SU-DHL-6 (cell line): ENCODE data around the gene ABHD8.

Source experiments
- H2AFZ ChIP-seq: fragments of 200-600 bp; sonication (generic); 2 replicates; pipeline ENCODE4 v1.6.1; 2014; ENCODE audit warnings: low read depth, mild to moderate bottlenecking, moderate library complexity, mixed read lengths, antibody characterized with exemption, low read length; ENCODE audit not compliant: severe bottlenecking
- H3F3A ChIP-seq: fragments of 200-600 bp; shearing (Covaris generic); 2 replicates; pipeline ENCODE4 v1.6.0; 2016; ENCODE audit warnings: antibody characterized with exemption, mild to moderate bottlenecking; ENCODE audit not compliant: insufficient read depth
- H3K27ac ChIP-seq: fragments of 200-600 bp; sonication (generic); 2 replicates; pipeline ENCODE4 v1.5.1; 2016; ENCODE audit warnings: low read depth, mild to moderate bottlenecking, low read length, moderate library complexity, mixed read lengths
- H3K27me3 ChIP-seq: fragments of 200-600 bp; sonication (generic), shearing (Covaris generic); 2 replicates; pipeline ENCODE4 v1.6.0; 2014; ENCODE audit warnings: mild to moderate bottlenecking, low read length
- H3K36me3 ChIP-seq: fragments of 200-600 bp; sonication (generic); 2 replicates; pipeline ENCODE4 v1.6.1; 2014; ENCODE audit warnings: mild to moderate bottlenecking, low read length, mixed read lengths
- H3K4me2 ChIP-seq: fragments of 300-600, 200-600 bp; shearing (Covaris generic), sonication (generic); 2 replicates; pipeline ENCODE4 v1.6.0; 2014; ENCODE audit warnings: low read length, low read depth, mild to moderate bottlenecking; ENCODE audit not compliant: poor library complexity, severe bottlenecking
- H3K4me3 ChIP-seq: fragments of 200-600 bp; sonication (generic); 2 replicates; pipeline ENCODE4 v1.5.1; 2014; ENCODE audit warnings: antibody characterized with exemption, low read length, mild to moderate bottlenecking, mixed read lengths; ENCODE audit not compliant: insufficient read depth, poor library complexity, severe bottlenecking
- H3K79me2 ChIP-seq: fragments of 200-600 bp; sonication (generic); 2 replicates; pipeline ENCODE4 v1.6.1; 2014; ENCODE audit warnings: mild to moderate bottlenecking, low read length, moderate library complexity; ENCODE audit not compliant: insufficient read depth
- H3K9ac ChIP-seq: fragments of 200-600 bp; sonication (generic); 2 replicates; pipeline ENCODE4 v1.7.0; 2014; ENCODE audit warnings: mild to moderate bottlenecking, low read length
- H3K9me2 ChIP-seq: fragments of 200-600 bp; sonication (generic); replicated peaks from 2 replicates; pipeline ENCODE4 v1.6.1; 2014; ENCODE audit warnings: low read length; ENCODE audit not compliant: insufficient read depth
- H3K9me3 ChIP-seq: fragments of 200-600 bp; sonication (generic); 2 replicates; pipeline ENCODE4 v1.6.1; 2014; ENCODE audit warnings: low read length, mixed read lengths; ENCODE audit not compliant: insufficient read depth
- H4K20me1 ChIP-seq: fragments of 200-600 bp; sonication (generic); 2 replicates; pipeline ENCODE4 v1.6.1; 2014; ENCODE audit warnings: low read depth, mild to moderate bottlenecking, antibody characterized with exemption, low read length, moderate library complexity, mixed read lengths
- CTCF ChIP-seq: fragments of 200-600 bp; sonication (generic); IDR thresholded peaks from one replicate; pipeline ENCODE4 v1.5.1; 2017; ENCODE audit warnings: antibody characterized with exemption, mild to moderate bottlenecking, low read length, moderate library complexity; ENCODE audit not compliant: insufficient read depth, poor library complexity, severe bottlenecking
- EZH2phosphoT487 ChIP-seq: fragments of 200-600 bp; sonication (generic), shearing (Covaris generic); conservative IDR thresholded peaks from 2 replicates; pipeline ENCODE4 v1.6.1; 2018; ENCODE audit warnings: mild to moderate bottlenecking, antibody characterized with exemption, low read length, moderate library complexity, mixed read lengths

The ABHD8 gene

GRCh38 chr19:17327654-17328516 is 24.7 kb upstream of the ABHD8 start:
- H3K9ac ChIP-seq = no peak overlapping the region
- no peaks in the 10 kb centered on the region for H3K27me3 ChIP-seq
- H4K20me1 ChIP-seq = no peaks in the 10 kb centered on the region
- no peak overlapping the region for H3K27ac ChIP-seq
- H3K9me3 ChIP-seq = no peaks in the 10 kb centered on the region
- H3K79me2 ChIP-seq = no peaks in the 10 kb centered on the region
- no peak overlapping the region for H2AFZ ChIP-seq
- peaks cover 7% of the 10 kb centered on the region; the same call in 1 of the 2 replicates for H3F3A ChIP-seq
- no peaks in the 10 kb centered on the region for H3K9me2 ChIP-seq
- no peak overlapping the region for H3K4me2 ChIP-seq
- TF ChIP-seq EZH2phosphoT487 (no peak), CTCF (no peak)
- no peaks in the 10 kb centered on the region for H3K36me3 ChIP-seq
- H3K4me3 ChIP-seq = no peak overlapping the region

- Histone ChIP-seq H4K20me1 (no peaks in the 10 kb centered on the region), H2AFZ (no peak overlapping the region), H3K9me3 (no peaks in the 10 kb centered on the region), H3F3A (peaks cover 7% of the 10 kb centered on the region; the same call in 1 of the 2 replicates), H3K4me2 (no peak overlapping the region), H3K9me2 (no peaks in the 10 kb centered on the region), H3K36me3 (no peaks in the 10 kb centered on the region), H3K27me3 (no peaks in the 10 kb centered on the region), H3K9ac (no peak overlapping the region), H3K79me2 (no peaks in the 10 kb centered on the region), H3K4me3 (no peak overlapping the region), H3K27ac (no peak overlapping the region)
- TF ChIP-seq EZH2phosphoT487 (no peak), CTCF (no peak)
Observed at GRCh38 chr19:17327068-17327653, 23.9 kb upstream of the ABHD8 start.

- no peak overlapping the region for H3K27ac ChIP-seq
- H3F3A ChIP-seq = peaks cover 7% of the 10 kb centered on the region; the same call in 1 of the 2 replicates
- H2AFZ ChIP-seq = no peak overlapping the region
- TF ChIP-seq CTCF = no peak
- TF ChIP-seq EZH2phosphoT487 = no peak
- no peaks in the 10 kb centered on the region for H3K9me2 ChIP-seq
- no peak overlapping the region for H3K4me3 ChIP-seq
- H3K9me3 ChIP-seq = no peaks in the 10 kb centered on the region
- H3K27me3 ChIP-seq = no peaks in the 10 kb centered on the region
- no peak overlapping the region for H3K9ac ChIP-seq
- H3K79me2 ChIP-seq = no peaks in the 10 kb centered on the region
- no peak overlapping the region for H3K4me2 ChIP-seq
- no peaks in the 10 kb centered on the region for H3K36me3 ChIP-seq
- no peaks in the 10 kb centered on the region for H4K20me1 ChIP-seq
Observed at GRCh38 chr19:17326595-17326966, 23.4 kb upstream of the ABHD8 start.
